HEK293 (cell line): ENCODE data around the gene AHCYL1.

Source experiments
- GLI2 ChIP-seq: fragments of 450-650 bp; formaldehyde crosslinking; IDR thresholded peaks from 2 replicates; pipeline ENCODE4; 2017; ENCODE audit warnings: missing biosample characterization, missing genetic modification characterization, low read depth, borderline replicate concordance
- HOXA7 ChIP-seq: sonication (generic); formaldehyde crosslinking; IDR thresholded peaks from 2 replicates; pipeline ENCODE4 v1.8.1; 2022; ENCODE audit warnings: missing genetic modification reagents, borderline replicate concordance
- RBAK ChIP-seq: fragments of 450-650 bp; formaldehyde crosslinking; IDR thresholded peaks from 2 replicates; pipeline ENCODE4 v1.5.1; 2016; ENCODE audit warnings: missing biosample characterization, missing genetic modification characterization
- SALL2 ChIP-seq: fragments of 450-650 bp; formaldehyde crosslinking; IDR thresholded peaks from 2 replicates; pipeline ENCODE4 v1.5.0; 2017; ENCODE audit warnings: missing biosample characterization, mild to moderate bottlenecking, missing genetic modification characterization, borderline replicate concordance
- ZFP3 ChIP-seq: fragments of 450-650 bp; formaldehyde crosslinking; IDR thresholded peaks from 2 replicates; pipeline ENCODE4 v1.5.1; 2016; ENCODE audit warnings: low read depth, missing biosample characterization, missing genetic modification characterization
- ZIC2 ChIP-seq: fragments of 450-650 bp; formaldehyde crosslinking; IDR thresholded peaks from 2 replicates; pipeline ENCODE4 v1.5.1; 2016; ENCODE audit warnings: missing biosample characterization, missing genetic modification characterization
- ZNF121 ChIP-seq: fragments of 450-650 bp; formaldehyde crosslinking; IDR thresholded peaks from 2 replicates; pipeline ENCODE4 v1.5.1; 2016; ENCODE audit warnings: missing biosample characterization, missing genetic modification characterization
- ZNF140 ChIP-seq: fragments of 450-650 bp; formaldehyde crosslinking; IDR thresholded peaks from 2 replicates; pipeline ENCODE4 v1.5.1; 2016; ENCODE audit warnings: missing biosample characterization, missing genetic modification characterization
- ZNF16 ChIP-seq: fragments of 450-650 bp; formaldehyde crosslinking; IDR thresholded peaks from 2 replicates; pipeline ENCODE4 v1.5.1; 2016; ENCODE audit warnings: low read depth, missing biosample characterization, missing genetic modification characterization
- ZNF169 ChIP-seq: fragments of 450-650 bp; formaldehyde crosslinking; IDR thresholded peaks from 2 replicates; pipeline ENCODE4 v1.5.1; 2016; ENCODE audit warnings: missing biosample characterization, missing genetic modification characterization
- ZNF221 ChIP-seq: fragments of 450-650 bp; formaldehyde crosslinking; IDR thresholded peaks from 2 replicates; pipeline ENCODE4 v1.5.1; 2017; ENCODE audit warnings: missing biosample characterization, missing genetic modification characterization, borderline replicate concordance
- ZNF23 ChIP-seq: fragments of 450-650 bp; formaldehyde crosslinking; IDR thresholded peaks from 2 replicates; pipeline ENCODE4 v1.5.1; 2016; ENCODE audit warnings: missing biosample characterization, missing genetic modification characterization, borderline replicate concordance
- ZNF24 ChIP-seq: fragments of 450-650 bp; formaldehyde crosslinking; IDR thresholded peaks from 2 replicates; pipeline ENCODE4 v1.5.1; 2016; ENCODE audit warnings: missing biosample characterization, missing genetic modification characterization
- ZNF302 ChIP-seq: fragments of 450-650 bp; formaldehyde crosslinking; IDR thresholded peaks from 2 replicates; pipeline ENCODE4 v1.5.1; 2016; ENCODE audit warnings: missing biosample characterization, missing genetic modification characterization, low read depth
- ZNF311 ChIP-seq: fragments of 450-650 bp; formaldehyde crosslinking; IDR thresholded peaks from 2 replicates; pipeline ENCODE4 v1.5.1; 2017; ENCODE audit warnings: missing biosample characterization, missing genetic modification characterization, borderline replicate concordance
- ZNF335 ChIP-seq: fragments of 450-650 bp; formaldehyde crosslinking; conservative IDR thresholded peaks from 2 replicates; pipeline ENCODE4 v1.5.1; 2016; ENCODE audit warnings: missing biosample characterization, missing genetic modification characterization
- ZNF341 ChIP-seq: fragments of 450-650 bp; formaldehyde crosslinking; IDR thresholded peaks from 2 replicates; pipeline ENCODE4; 2016; ENCODE audit warnings: low read depth, missing biosample characterization, missing genetic modification characterization
- ZNF354C ChIP-seq: fragments of 450-650 bp; formaldehyde crosslinking; IDR thresholded peaks from 2 replicates; pipeline ENCODE4 v1.5.1; 2016; ENCODE audit warnings: missing biosample characterization, missing genetic modification characterization, low read depth, borderline replicate concordance
- ZNF423 ChIP-seq: fragments of 450-650 bp; formaldehyde crosslinking; IDR thresholded peaks from 2 replicates; pipeline ENCODE4 v1.5.1; 2016; ENCODE audit warnings: missing biosample characterization, missing genetic modification characterization
- ZNF501 ChIP-seq: fragments of 450-650 bp; formaldehyde crosslinking; IDR thresholded peaks from 2 replicates; pipeline ENCODE4 v1.5.1; 2016; ENCODE audit warnings: missing biosample characterization, missing genetic modification characterization
- ZNF677 ChIP-seq: fragments of 450-650 bp; IDR thresholded peaks from 2 replicates; pipeline ENCODE4 v1.5.0; 2018; ENCODE audit warnings: missing biosample characterization, mild to moderate bottlenecking, missing genetic modification characterization, moderate library complexity
- ZNF747 ChIP-seq: fragments of 450-650 bp; formaldehyde crosslinking; IDR thresholded peaks from 2 replicates; pipeline ENCODE4 v1.5.1; 2016; ENCODE audit warnings: missing biosample characterization, missing genetic modification characterization
- ZNF76 ChIP-seq: fragments of 450-650 bp; formaldehyde crosslinking; IDR thresholded peaks from 2 replicates; pipeline ENCODE4; 2016; ENCODE audit warnings: low read depth, missing biosample characterization, missing genetic modification characterization, borderline replicate concordance
- ZNF791 ChIP-seq: fragments of 450-650 bp; formaldehyde crosslinking; IDR thresholded peaks from 2 replicates; pipeline ENCODE4 v1.5.1; 2016; ENCODE audit warnings: missing biosample characterization, missing genetic modification characterization
- TF ChIP-seq, protein P1 (sequence below): fragments of 450-650 bp; formaldehyde crosslinking; optimal IDR thresholded peaks from 2 replicates; pipeline ENCODE3; 2016; ENCODE audit warnings: missing biosample characterization, mild to moderate bottlenecking, missing genetic modification characterization
- TF ChIP-seq, protein P2 (sequence below): fragments of 450-650 bp; formaldehyde crosslinking; IDR thresholded peaks from 2 replicates; pipeline ENCODE4 v1.5.1; 2016; ENCODE audit warnings: missing biosample characterization, missing genetic modification characterization
- TF ChIP-seq, protein P3 (sequence below): fragments of 450-650 bp; formaldehyde crosslinking; IDR thresholded peaks from 2 replicates; pipeline ENCODE4 v1.5.1; 2016; ENCODE audit warnings: missing biosample characterization, missing genetic modification characterization
- TF ChIP-seq, protein P4 (sequence below): fragments of 450-650 bp; formaldehyde crosslinking; IDR thresholded peaks from 2 replicates; pipeline ENCODE4 v1.5.1; 2016; ENCODE audit warnings: missing biosample characterization, missing genetic modification characterization, low read depth
- TF ChIP-seq, protein P5 (sequence below): fragments of 450-650 bp; formaldehyde crosslinking; IDR thresholded peaks from 2 replicates; pipeline ENCODE4 v1.5.1; 2016; ENCODE audit warnings: missing biosample characterization, missing genetic modification characterization
- TF ChIP-seq, protein P6 (sequence below): fragments of 450-650 bp; formaldehyde crosslinking; IDR thresholded peaks from 2 replicates; pipeline ENCODE4 v1.5.1; 2016; ENCODE audit warnings: missing biosample characterization, missing genetic modification characterization

The AHCYL1 gene

DNA sequence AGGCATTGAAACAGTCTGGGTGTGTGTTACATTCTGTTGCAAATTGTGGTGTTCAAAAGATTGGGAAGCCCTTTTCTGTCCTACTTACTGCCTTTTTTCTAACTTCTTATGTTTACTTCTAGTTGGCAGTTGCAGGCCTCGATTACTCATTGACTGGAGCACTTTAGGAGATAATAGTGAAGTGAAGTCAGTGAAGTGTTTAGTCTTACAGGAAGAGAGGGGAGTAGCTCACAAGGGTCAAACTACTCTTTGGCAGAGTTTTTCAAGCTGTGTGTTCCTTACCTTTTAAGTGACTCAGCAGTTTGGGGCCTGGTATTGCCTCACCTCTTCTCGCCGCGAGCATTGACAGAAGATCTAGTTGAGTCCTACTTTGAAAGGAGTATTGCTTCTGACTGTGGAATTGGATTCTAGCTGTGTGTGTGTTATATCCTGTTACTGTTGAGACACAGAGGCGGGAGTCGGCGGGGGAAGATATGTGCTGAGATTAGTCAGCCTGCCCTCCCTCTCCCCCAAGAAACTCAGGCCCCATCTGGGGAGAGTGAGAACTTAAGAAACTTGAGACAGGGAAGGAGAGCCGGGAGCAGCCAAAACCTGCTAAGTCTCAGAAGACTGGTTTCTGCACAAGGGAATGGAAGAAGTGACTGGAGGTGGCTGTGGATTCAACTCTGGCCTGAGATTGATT, 19.3 kb downstream of the AHCYL1 start (continued):
- TF ChIP-seq, protein P1, sequence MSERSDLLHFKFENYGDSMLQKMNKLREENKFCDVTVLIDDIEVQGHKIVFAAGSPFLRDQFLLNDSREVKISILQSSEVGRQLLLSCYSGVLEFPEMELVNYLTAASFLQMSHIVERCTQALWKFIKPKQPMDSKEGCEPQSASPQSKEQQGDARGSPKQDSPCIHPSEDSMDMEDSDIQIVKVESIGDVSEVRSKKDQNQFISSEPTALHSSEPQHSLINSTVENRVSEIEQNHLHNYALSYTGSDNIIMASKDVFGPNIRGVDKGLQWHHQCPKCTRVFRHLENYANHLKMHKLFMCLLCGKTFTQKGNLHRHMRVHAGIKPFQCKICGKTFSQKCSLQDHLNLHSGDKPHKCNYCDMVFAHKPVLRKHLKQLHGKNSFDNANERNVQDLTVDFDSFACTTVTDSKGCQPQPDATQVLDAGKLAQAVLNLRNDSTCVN, result no peak
- peak; percentile 93 for TF ChIP-seq ZNF24 (tag by site-specific recombination)
- TF ChIP-seq HOXA7, result no peak
- peak; percentile 89 for TF ChIP-seq ZNF335 (tag by site-specific recombination)
- TF ChIP-seq, protein P2, sequence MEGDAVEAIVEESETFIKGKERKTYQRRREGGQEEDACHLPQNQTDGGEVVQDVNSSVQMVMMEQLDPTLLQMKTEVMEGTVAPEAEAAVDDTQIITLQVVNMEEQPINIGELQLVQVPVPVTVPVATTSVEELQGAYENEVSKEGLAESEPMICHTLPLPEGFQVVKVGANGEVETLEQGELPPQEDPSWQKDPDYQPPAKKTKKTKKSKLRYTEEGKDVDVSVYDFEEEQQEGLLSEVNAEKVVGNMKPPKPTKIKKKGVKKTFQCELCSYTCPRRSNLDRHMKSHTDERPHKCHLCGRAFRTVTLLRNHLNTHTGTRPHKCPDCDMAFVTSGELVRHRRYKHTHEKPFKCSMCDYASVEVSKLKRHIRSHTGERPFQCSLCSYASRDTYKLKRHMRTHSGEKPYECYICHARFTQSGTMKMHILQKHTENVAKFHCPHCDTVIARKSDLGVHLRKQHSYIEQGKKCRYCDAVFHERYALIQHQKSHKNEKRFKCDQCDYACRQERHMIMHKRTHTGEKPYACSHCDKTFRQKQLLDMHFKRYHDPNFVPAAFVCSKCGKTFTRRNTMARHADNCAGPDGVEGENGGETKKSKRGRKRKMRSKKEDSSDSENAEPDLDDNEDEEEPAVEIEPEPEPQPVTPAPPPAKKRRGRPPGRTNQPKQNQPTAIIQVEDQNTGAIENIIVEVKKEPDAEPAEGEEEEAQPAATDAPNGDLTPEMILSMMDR (tag by site-specific recombination), result no peak
- TF ChIP-seq ZNF423 (tag by site-specific recombination), result no peak
- TF ChIP-seq GLI2 (tag by site-specific recombination), result no peak
- TF ChIP-seq, protein P3, sequence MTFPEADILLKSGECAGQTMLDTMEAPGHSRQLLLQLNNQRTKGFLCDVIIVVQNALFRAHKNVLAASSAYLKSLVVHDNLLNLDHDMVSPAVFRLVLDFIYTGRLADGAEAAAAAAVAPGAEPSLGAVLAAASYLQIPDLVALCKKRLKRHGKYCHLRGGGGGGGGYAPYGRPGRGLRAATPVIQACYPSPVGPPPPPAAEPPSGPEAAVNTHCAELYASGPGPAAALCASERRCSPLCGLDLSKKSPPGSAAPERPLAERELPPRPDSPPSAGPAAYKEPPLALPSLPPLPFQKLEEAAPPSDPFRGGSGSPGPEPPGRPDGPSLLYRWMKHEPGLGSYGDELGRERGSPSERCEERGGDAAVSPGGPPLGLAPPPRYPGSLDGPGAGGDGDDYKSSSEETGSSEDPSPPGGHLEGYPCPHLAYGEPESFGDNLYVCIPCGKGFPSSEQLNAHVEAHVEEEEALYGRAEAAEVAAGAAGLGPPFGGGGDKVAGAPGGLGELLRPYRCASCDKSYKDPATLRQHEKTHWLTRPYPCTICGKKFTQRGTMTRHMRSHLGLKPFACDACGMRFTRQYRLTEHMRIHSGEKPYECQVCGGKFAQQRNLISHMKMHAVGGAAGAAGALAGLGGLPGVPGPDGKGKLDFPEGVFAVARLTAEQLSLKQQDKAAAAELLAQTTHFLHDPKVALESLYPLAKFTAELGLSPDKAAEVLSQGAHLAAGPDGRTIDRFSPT (tag by site-specific recombination), result no peak
- TF ChIP-seq ZNF354C (tag by site-specific recombination), result no peak
- TF ChIP-seq ZNF677 (tag by site-specific recombination), result no peak
- no peak for TF ChIP-seq ZNF121
- TF ChIP-seq ZNF140 (tag by site-specific recombination), result no peak
- 0 out of 2 replicates have a peak, but pooled peaks have one; percentile 43 for TF ChIP-seq ZNF501 (tag by site-specific recombination)
- TF ChIP-seq ZNF341 (tag by site-specific recombination), result peak; percentile 8; the same call in 1 of the 2 replicates
- no peak for TF ChIP-seq ZNF747 (tag by site-specific recombination)
- TF ChIP-seq ZNF23 (tag by site-specific recombination), result no peak
- TF ChIP-seq ZNF302 (tag by site-specific recombination), result no peak
- TF ChIP-seq, protein P4, sequence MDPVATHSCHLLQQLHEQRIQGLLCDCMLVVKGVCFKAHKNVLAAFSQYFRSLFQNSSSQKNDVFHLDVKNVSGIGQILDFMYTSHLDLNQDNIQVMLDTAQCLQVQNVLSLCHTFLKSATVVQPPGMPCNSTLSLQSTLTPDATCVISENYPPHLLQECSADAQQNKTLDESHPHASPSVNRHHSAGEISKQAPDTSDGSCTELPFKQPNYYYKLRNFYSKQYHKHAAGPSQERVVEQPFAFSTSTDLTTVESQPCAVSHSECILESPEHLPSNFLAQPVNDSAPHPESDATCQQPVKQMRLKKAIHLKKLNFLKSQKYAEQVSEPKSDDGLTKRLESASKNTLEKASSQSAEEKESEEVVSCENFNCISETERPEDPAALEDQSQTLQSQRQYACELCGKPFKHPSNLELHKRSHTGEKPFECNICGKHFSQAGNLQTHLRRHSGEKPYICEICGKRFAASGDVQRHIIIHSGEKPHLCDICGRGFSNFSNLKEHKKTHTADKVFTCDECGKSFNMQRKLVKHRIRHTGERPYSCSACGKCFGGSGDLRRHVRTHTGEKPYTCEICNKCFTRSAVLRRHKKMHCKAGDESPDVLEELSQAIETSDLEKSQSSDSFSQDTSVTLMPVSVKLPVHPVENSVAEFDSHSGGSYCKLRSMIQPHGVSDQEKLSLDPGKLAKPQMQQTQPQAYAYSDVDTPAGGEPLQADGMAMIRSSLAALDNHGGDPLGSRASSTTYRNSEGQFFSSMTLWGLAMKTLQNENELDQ, result no peak
- 0 out of 2 replicates have a peak, but pooled peaks have one; percentile 44 for TF ChIP-seq ZIC2
- no peak for TF ChIP-seq ZNF16 (tag by site-specific recombination)
- no peak for TF ChIP-seq RBAK (tag by site-specific recombination)
- TF ChIP-seq ZNF221 (tag by site-specific recombination), result no peak
- no peak for TF ChIP-seq ZNF76 (tag by site-specific recombination)
- no peak for TF ChIP-seq ZFP3 (tag by site-specific recombination)
- no peak for TF ChIP-seq ZNF311 (tag by site-specific recombination)
- TF ChIP-seq, protein P5, sequence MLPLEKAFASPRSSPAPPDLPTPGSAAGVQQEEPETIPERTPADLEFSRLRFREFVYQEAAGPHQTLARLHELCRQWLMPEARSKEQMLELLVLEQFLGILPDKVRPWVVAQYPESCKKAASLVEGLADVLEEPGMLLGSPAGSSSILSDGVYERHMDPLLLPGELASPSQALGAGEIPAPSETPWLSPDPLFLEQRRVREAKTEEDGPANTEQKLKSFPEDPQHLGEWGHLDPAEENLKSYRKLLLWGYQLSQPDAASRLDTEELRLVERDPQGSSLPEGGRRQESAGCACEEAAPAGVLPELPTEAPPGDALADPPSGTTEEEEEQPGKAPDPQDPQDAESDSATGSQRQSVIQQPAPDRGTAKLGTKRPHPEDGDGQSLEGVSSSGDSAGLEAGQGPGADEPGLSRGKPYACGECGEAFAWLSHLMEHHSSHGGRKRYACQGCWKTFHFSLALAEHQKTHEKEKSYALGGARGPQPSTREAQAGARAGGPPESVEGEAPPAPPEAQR, result no peak
- TF ChIP-seq ZNF169 (tag by site-specific recombination), result no peak
- TF ChIP-seq, protein P6, sequence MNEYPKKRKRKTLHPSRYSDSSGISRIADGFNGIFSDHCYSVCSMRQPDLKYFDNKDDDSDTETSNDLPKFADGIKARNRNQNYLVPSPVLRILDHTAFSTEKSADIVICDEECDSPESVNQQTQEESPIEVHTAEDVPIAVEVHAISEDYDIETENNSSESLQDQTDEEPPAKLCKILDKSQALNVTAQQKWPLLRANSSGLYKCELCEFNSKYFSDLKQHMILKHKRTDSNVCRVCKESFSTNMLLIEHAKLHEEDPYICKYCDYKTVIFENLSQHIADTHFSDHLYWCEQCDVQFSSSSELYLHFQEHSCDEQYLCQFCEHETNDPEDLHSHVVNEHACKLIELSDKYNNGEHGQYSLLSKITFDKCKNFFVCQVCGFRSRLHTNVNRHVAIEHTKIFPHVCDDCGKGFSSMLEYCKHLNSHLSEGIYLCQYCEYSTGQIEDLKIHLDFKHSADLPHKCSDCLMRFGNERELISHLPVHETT (tag by site-specific recombination), result peak; percentile 84
- TF ChIP-seq ZNF791 (tag by site-specific recombination), result no peak
- TF ChIP-seq SALL2 (tag by site-specific recombination), result no peak
